Hippocampal formation (tissue), 2 donors: ENCODE results near the gene TBC1D13.
"Not testable (repeated sequence)": the region's sequence is repeated elsewhere in the genome, so short reads cannot be mapped to it uniquely, and the experiment has no call there.

Source experiments
- DNase-seq, 2 donors: peaks; one replicate each; lab custom pipeline; 2025; lab: John Stamatoyannopoulos, UW

Gene TBC1D13

GRCh38 chr9:128785427-128785826, 1.6 kb upstream of the TBC1D13 start:
- no peak for DNase-seq

GRCh38 chr9:128787659-128788058, 606 bp downstream of the TBC1D13 start:
- DNase-seq, result no peak

DNA sequence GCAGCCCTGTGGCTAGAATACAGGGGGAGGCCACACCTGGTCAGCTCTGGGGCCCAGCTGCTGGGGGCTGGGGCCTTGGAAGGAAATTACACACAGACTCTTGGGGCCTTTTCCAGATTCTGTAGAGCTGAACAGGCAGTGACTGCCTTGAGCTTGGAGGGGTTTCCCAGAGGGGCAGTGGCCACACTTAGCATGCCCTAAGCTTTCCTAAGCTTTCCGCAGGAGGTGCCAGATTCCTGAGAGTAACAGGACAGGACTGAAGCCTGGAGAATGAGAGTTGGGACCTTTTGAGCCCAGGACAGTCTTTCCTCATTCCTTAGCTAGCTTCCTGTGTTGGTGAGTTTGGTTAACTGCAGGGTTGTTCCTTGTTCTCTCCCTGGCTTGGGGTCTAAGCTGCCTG, 1.4 kb downstream of the TBC1D13 start:
- DNase-seq, result no peak

DNA sequence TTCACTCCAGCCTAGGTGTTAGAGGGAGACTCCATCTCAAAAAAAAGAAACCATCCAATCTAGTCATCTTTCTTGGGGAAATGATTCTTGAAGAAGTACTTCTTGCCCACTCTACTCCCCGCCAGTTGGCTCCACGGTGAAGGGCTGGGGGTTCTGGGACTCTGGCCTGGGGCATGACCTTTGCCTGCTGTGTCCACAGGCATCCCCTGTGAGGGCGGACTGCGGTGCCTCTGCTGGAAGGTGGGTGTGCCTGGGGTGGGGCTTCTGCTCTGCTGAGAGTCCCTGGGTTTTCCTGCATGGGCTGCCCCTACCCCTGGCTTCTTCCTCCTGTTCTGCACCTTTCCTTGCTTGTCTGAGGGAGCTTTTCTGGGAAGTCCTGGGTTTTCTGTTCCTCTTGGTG, 3.5 kb downstream of the TBC1D13 start:
- no peak for DNase-seq

DNA sequence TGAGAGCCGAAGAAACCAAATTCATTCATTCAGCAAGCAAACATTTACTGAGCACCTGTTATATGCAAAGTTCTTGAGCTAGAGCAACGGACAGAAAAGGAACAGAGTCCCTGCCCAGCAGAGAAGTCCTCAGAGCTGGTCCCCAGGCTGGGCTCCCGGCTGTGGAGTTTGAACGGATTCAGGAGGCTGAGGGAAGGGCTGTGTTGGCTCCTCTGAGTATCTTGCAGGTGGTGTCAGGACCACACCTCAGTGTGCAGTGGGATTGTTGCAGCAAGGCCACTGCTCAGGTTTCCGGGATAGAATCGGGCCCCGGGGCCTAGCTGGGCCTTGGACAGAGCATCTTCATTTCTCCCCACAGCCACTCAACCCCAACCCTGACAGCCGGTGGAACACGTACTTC, 5.1 kb downstream of the TBC1D13 start:
- no peak for DNase-seq

- DNase-seq, result no peak
Observed at GRCh38 chr9:128792978-128793686, 6.1 kb downstream of the TBC1D13 start.

- not testable (repeated sequence) for DNase-seq
Observed at GRCh38 chr9:128794961-128795360, 7.9 kb downstream of the TBC1D13 start.

DNA sequence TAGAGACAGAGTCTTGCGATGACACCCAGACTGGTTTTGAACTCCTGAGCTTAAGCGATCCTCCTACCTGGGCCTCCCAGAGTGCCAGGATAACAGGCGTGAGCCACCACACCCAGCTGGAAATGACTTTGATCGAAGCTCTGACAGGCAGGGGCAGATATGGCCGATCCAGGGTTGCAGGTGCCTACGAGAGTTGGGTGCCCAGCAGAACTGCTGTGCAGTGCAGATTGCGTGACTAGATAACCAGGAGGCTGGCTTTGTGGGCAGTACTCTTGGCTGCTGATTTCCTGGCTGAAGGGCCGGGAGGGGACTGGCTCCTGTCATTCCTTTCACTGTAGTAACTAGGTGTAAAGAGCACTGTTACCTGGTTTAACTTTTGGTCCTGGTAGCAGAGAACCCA, 11.8 kb downstream of the TBC1D13 start:
- no peak for DNase-seq

DNA sequence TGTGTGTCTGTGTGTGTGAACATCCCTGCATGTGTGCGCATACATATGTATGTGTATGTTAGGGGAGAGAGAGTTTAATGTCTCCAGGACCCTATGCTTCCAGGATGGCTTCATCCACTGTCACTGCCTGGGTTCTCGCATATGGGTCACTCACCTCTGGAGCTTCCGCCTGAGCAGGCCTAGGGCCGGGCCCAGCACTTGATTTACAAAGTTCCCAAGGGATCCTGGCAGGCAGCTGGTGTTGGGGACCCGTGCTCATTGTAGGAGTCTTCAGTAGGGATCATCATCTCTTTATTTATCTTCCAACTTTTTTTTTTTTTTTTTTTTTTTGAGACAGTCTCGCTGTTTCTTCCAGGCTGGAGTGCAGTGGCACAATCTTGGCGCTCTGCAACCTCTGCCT, 13.0 kb downstream of the TBC1D13 start:
- DNase-seq, result no peak

- DNase-seq, result no peak
Observed at GRCh38 chr9:128802482-128802881, 15.4 kb downstream of the TBC1D13 start.

DNA sequence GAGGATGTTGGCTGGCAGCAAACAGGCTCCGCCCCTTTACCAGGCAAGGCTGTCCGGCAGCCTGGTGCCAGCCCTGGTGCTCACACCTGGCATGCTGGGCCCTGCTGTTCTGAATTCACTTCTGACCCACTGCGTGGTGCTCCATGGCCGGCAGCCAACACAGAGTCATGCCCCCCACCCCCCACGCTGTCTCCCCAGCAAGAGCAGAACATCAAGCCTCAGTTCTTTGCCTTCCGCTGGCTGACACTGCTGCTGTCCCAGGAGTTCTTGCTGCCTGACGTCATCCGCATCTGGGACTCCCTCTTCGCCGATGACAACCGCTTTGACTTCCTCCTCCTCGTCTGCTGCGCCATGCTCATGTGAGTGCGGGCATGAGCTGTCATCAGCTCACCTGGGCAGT, 18.6 kb downstream of the TBC1D13 start:
- DNase-seq, result peak; percentile 45 to 53

GRCh38 chr9:128807827-128808226, 20.8 kb downstream of the TBC1D13 start:
- DNase-seq, result no peak

GRCh38 chr9:128808543-128808942, 21.5 kb downstream of the TBC1D13 start:
- no peak for DNase-seq

DNA sequence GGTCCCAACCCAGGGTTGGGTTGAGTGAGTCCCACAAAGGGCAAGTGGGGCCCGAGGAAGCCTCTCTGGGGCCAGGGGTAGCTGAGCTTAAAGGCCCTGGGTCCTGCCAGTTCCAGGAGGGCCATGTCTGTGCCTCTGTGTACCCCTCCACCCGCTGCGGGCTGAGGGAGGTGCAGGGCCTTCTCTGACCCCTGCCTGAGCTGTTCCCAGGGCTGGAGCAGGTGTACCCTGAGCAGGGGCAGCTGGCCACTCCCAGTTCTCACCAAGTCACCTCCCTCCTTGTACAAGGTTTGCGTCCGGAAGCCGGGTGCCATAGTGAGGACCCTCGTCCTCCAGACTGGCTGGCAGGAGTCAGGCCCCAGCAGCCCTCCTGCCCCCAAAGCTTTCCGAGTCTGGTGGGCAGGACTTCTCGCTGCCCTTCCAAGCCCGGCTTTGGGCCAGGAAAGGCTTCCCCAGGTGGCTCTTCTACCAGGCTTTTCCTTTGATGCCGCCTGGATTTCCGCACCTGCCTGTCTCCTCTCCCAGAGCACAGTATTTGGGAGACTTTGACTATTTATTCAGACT, 22.1 kb downstream of the TBC1D13 start:
- DNase-seq, result no peak

DNA sequence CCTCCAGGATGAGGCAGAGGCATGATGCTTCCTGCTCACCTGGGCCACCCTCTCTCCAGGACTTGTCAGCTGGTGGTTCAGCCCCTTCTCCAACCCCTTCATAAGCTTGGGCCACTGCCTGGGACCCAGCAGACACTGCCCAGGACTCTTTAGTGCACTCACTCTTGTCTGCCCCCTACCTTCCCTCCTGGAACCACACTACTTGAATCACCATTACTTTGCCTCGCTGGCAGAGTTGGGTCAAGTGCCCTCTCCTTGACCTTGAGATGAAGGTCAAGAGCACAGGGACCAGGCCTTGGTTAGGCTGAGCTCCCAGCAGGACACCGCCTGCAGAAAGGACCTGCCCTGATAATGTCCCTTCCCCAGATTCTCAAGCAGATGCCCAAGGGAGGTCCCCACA, 22.8 kb downstream of the TBC1D13 start:
- DNase-seq, result no peak

- DNase-seq, result no peak
Observed at GRCh38 chr9:128810873-128811272, 23.8 kb downstream of the TBC1D13 start.

DNA sequence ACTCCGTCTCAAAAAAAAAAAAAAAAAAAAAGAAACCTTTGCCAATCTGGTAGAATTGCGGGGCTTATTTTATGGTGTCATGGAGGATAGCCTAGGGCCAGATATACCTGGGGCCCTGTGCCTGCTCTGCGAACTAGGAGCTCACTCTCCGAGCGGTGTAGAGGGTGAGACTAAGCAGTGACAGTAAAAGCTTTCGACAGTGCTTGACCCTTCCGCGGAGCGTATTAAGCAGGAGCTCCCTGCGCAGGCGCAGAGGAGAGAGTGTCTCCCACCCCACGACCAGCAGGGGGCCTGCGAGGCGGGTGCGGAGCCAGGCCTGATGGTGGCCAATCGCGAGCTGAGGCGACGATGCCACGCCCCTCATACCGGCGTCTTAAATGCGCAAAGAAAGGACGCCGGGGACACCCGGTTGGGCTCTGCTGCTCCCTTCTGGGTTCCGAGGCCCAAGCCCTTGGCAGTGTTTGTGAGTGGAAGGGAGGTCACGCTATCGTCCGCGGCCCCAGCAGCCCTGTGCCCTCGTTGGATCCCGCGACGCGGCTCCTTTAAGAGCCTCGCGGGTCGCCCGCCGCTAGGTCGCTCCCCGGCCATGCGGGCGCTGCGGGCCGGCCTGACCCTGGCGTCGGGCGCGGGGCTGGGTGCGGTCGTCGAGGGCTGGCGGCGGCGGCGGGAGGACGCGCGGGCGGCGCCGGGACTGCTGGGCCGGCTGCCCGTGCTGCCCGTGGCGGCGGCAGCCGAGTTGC, 31.2 kb downstream of the TBC1D13 start, which contains the start of gene ENDOG:
TSS of gene ENDOG (plus strand) at position 402 of the 740 bp plus-strand sequence. CDS start at position 587, 185 bp downstream.
- DNase-seq, result peak; percentile 97

- peak in 1 of 2 donors; percentile 23 for DNase-seq
Observed at GRCh38 chr9:128818839-128819715, 32.0 kb downstream of the TBC1D13 start.

DNA sequence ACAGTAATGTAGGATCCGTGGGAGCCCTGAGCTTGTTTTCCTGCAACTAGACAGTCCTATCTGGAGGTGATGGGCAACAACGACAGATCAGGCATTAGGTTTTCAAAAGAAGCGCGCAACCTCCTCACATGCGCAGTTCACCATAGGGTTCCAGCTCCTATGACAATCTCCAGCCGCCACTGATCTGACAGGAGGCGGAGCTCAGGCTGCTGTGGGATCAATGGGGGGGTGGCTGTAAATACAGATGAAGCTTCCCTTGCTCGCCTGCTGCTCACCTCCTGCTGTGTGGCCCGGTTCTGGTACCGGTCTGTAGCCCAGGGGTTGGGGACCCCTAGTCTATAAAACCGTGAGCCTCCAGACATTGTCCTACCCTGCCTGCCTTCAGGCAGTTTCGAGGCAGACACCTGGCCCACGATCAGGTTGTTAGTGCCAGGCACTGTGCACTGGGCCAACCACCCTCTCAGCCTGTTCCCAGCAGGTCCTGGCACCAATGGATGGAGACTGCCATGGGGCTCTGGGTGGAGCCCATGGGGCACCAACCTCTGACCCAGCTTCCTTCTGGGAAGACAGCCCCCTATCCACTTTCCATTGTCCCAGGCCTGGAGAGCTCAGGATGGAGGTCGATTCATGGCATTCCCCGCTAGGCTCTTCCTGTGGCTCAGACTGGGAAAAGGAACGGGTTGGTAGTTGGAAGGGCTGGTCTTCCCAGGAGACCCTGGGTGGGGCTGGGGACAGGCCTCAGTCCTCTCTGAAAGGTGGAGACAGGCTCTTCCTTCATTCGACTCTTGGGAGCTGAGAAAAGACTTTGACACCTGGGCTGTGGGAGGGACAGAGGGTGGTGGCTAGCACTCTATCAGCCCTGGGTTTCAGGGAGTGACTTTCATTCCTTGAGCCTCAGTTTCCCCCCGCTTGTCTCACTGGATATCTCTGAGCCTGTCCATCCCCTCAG, 32.9 kb downstream of the TBC1D13 start:
- peak in 1 of 2 donors; percentile 19 for DNase-seq

DNA sequence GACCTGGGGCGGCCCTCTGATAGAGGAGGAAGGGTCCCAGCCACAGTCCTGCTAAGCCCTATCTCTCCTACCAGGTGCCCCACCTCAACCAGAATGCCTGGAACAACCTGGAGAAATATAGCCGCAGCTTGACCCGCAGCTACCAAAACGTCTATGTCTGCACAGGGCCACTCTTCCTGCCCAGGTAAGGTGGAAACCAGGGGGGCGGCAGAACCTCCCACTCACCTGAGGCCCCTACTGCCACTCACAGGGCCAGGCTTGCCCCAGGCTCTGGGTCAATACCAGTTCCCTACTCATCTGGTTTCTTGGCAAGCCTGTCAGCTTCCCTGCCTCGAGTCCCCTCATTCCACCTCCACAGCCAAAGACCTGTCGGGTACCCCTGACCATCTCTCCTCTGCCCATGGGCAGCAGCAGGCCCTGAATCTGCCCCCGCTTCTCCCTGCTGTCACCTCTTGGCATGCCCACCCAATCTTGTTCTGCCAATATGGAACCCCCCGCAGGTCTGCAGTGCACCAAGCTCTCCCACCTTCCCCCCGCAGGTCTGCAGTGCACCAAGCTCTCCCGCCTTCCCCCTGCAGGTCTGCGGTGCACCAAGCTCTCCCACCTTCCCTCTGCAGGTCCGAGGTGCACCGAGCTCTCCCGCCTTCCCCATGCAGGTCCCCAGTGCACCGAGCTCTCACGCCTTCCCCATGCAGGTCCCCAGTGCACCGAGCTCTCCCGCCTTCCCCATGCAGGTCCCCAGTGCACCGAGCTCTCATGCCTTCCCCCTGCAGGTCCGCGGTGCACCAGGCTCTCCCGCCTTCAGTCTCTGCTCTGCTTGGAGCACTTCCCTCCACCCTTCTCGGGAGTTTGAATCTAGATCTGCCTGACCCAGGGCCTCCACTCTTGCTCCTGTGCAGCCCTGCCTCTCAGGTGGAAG, 33.9 kb downstream of the TBC1D13 start:
- no peak for DNase-seq
